Fibroblast of the aortic adventitia (primary cell): ENCODE results near the gene LAIR2. TPM values are rescaled to one million over a fixed set of nuclear protein-coding genes. Genes with fewer than 3 reads are reported as not detected.

Experiments
- DNase-seq: peaks from one replicate; pipeline ENCODE4 v3.0.0-alpha.2; 2010; ENCODE audit warnings: low read depth
- H3K4me3 ChIP-seq: 2 replicates; pipeline ENCODE4 v1.5.1; 2011; ENCODE audit warnings: low read depth, mild to moderate bottlenecking, control low read depth, low read length, moderate library complexity
- total RNA-seq: library from RNA; depleted of rRNA; stranded (reverse); fragments of >200 nt; gene quantifications from 2 replicates; pipeline ENCODE4 v1.2.3, GENCODE V29; 2012; ENCODE audit warnings: low replicate concordance
- TF ChIP-seq, protein P1 (sequence below): IDR thresholded peaks from 2 replicates; pipeline ENCODE4 v1.5.1; 2011; ENCODE audit warnings: mild to moderate bottlenecking, low read length, control low read depth, inconsistent platforms; ENCODE audit not compliant: insufficient read depth

The LAIR2 gene
- total RNA-seq, 1 donor = not detected

DNA sequence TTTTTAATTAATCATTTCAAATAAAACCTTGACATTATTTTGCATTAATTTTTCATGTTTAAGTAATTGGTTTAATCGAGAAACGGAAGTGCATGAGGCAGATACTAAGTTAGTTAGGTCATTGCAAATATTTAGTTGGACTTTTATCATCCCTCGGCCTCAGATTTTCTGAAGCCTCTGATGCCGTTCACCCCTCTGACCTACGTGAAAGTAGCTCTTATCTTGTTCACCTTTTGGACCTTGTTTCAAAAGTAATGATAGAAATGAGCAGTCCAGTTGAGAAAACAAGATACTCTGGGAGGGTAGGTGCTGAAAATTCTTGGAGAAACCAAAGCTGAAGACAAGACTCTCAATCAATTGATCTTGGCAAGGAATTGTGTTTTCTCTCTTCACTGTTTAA is 23.0 kb downstream of the LAIR2 start:
- DNase-seq = no peak
- H3K4me3 ChIP-seq = no peak overlapping the region
- TF ChIP-seq, protein P1, sequence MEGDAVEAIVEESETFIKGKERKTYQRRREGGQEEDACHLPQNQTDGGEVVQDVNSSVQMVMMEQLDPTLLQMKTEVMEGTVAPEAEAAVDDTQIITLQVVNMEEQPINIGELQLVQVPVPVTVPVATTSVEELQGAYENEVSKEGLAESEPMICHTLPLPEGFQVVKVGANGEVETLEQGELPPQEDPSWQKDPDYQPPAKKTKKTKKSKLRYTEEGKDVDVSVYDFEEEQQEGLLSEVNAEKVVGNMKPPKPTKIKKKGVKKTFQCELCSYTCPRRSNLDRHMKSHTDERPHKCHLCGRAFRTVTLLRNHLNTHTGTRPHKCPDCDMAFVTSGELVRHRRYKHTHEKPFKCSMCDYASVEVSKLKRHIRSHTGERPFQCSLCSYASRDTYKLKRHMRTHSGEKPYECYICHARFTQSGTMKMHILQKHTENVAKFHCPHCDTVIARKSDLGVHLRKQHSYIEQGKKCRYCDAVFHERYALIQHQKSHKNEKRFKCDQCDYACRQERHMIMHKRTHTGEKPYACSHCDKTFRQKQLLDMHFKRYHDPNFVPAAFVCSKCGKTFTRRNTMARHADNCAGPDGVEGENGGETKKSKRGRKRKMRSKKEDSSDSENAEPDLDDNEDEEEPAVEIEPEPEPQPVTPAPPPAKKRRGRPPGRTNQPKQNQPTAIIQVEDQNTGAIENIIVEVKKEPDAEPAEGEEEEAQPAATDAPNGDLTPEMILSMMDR = no peak

DNA sequence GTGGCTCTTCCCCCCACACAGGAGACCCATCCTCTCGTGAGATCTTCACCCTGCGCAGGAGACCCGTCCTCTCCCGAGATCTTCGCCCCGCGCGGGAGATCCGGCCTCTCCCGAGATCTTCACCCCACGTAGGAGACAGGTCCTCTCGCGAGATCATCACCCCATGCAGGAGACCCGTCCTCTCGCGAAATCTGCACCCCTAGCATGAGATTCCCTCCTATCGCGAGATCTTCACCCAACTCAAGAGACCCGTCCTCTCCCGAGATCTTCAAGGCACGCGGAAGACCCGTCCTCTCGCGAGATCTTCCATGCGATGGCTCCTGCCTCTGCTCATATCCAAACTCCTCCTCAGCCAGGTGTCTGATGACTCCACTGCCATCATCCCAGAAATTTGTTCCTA is 24.3 kb downstream of the LAIR2 start:
- no peak for DNase-seq
- TF ChIP-seq, protein P1 = no peak
- H3K4me3 ChIP-seq = no peak overlapping the region

DNA sequence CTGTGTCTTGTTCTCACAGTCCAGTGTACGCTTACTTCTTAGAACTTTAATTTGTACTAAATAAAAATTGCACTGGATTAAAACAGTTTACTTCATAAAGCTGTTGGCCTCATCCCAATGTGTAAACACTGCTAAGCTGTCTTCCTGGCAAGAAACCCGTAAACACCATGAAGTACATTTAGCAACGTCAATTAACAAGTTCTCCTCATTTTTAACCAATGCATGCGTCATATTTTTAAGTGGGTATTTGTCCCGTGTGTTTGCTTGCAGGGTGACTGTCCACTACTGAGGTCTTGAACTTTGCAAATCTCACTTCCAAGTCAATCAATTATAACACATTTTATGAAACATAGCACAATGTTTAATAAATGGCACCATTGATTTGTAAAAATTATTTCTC is 28.2 kb downstream of the LAIR2 start:
- TF ChIP-seq, protein P1 = no peak
- no peak overlapping the region for H3K4me3 ChIP-seq
- no peak for DNase-seq

DNA sequence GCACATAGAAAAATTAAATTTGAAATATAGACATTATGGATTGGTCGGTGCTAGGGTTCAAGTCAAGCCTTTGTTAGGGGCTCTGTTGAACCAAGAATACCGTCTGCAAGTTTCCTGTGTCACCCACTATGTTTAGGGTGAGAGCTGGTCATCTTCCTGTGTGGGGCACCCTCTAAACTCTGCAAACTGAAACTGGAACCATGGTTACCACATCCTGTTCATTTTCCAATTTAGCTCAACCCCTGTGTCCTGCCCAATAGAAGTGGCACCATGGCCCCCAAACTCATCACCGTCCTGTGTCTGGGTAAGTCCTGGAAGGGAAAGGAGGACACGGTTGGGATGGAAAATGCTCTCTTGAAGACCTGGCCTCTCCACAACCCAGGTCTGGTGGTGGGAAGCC is 29.9 kb downstream of the LAIR2 start:
- DNase-seq = no peak
- no peak overlapping the region for H3K4me3 ChIP-seq
- TF ChIP-seq, protein P1 = no peak

DNA sequence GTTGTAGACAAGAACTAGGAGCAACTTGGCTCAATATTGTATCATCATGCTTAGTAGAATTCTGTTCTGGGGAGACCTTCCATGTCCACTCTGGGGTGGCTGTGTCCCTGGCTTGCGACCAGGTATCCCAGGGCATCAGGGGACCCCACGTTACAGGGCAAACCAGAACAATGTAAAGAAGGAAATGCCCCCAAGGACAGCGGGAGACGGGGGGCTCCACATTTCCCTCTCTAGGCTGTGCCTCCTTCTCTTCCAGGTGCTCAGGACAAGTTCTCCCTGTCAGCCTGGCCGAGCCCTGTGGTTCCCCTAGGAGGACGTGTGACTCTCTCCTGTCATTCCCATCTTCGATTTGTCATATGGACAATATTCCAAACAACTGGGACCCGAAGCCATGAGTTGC is 30.8 kb downstream of the LAIR2 start:
- H3K4me3 ChIP-seq = no peak overlapping the region
- no peak for DNase-seq
- TF ChIP-seq, protein P1 = no peak

DNA sequence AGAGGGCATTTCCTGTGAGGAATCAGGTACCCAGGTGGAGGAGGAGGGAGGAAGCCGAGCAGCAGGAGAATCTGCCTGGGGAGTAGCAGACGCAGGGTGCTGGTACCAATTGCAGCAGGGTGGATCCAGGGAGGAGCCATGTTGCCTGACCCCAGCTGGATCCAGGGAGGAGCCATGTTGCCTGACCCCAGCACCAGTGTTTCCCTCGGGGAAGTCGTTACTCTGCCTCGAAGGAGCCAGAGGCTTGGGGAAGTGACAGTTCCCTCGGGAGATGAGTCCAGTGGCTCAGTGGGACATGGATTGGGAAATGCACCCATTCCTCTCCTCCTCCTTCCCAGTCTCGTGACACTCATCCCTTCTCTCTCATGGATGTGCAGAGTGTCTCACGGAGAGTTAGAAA is 31.5 kb downstream of the LAIR2 start:
- no peak for DNase-seq
- TF ChIP-seq, protein P1 = no peak
- H3K4me3 ChIP-seq = no peak overlapping the region

DNA sequence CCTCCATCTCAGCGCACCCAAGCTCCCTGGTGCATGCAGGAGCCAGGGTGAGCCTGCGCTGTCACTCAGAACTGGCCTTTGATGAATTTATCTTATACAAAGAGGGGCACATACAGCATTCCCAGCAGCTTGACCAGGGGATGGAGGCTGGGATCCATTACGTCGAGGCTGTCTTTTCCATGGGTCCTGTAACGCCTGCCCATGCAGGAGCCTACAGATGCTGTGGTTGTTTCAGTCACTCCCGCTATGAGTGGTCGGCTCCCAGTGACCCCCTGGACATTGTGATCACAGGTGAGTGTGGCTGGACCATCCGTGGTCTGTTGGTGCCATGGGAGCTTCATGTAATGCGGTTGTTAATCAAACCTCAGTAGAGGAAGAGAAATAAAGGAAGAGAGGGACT is 33.0 kb downstream of the LAIR2 start:
- no peak overlapping the region for H3K4me3 ChIP-seq
- no peak for DNase-seq
- TF ChIP-seq, protein P1 = no peak
